Placental pericyte (primary cell): Measurements from ENCODE around the gene TNFSF10. TPM values are rescaled to one million over a fixed set of nuclear protein-coding genes. Genes with fewer than 3 reads are reported as not detected.

Experiments
- small RNA-seq: library from RNA; depleted of rRNA; stranded (forward); fragments of <200 nt; gene quantifications from one replicate; pipeline ENCODE3, GENCODE V24; 2012; ENCODE audit warnings: low replicate concordance
- total RNA-seq: library from RNA; depleted of rRNA; stranded (reverse); fragments of >200 nt; gene quantifications from 2 replicates; pipeline ENCODE4 v1.2.3, GENCODE V29; 2012

Gene TNFSF10
- total RNA-seq, result 0.22 and 0.43 TPM in 2 replicates

GRCh38 chr3:172522871-172523818 lies at the start of gene TNFSF10:
TSS of gene TNFSF10 (minus strand) at chr3:172523430. CDS start at chr3:172523384, 46 bp downstream.

Small RNAs within 50 kb of the gene (small RNA-seq; reads per million reads assigned to genes)
- not detected for gene AC007919.1

Other genes starting within 250 kb of the TNFSF10 start
- gene GHSR, start 75.0 kb downstream of the TNFSF10 start, total RNA-seq, result not detected in 2 replicates
- 7.4 and 57.3 TPM in 2 replicates for gene NCEH1, start 187.6 kb upstream of the TNFSF10 start, total RNA-seq
- 11.2 and 94.8 TPM in 2 replicates for gene ECT2, start 227.3 kb upstream of the TNFSF10 start, total RNA-seq